HEK293T (cell line): Measurements from ENCODE around the gene ZNF414.

Experiments
- BHLHE40 ChIP-seq: fragments of 450-650 bp; IDR thresholded peaks from 2 replicates; pipeline ENCODE4 v1.6.1; 2016; ENCODE audit warnings: mild to moderate bottlenecking, moderate library complexity, borderline replicate concordance
- ELF4 ChIP-seq: fragments of 450-650 bp; IDR thresholded peaks from 2 replicates; pipeline ENCODE4 v1.6.1; 2017; ENCODE audit warnings: antibody characterized with exemption
- FOXK2 ChIP-seq: fragments of 450-650 bp; IDR thresholded peaks from 2 replicates; pipeline ENCODE4 v1.6.1; 2016; ENCODE audit warnings: mild to moderate bottlenecking
- L3MBTL2 ChIP-seq: fragments of 450-650 bp; conservative IDR thresholded peaks from 2 replicates; pipeline ENCODE4 v1.6.1; 2016; ENCODE audit warnings: mild to moderate bottlenecking
- PKNOX1 ChIP-seq: fragments of 450-650 bp; IDR thresholded peaks from 2 replicates; pipeline ENCODE4 v1.6.1; 2016
- SP1 ChIP-seq: fragments of 450-650 bp; IDR thresholded peaks from 2 replicates; pipeline ENCODE4 v1.6.1; 2017
- SUZ12 ChIP-seq: fragments of 450-650 bp; IDR thresholded peaks from 2 replicates; pipeline ENCODE4 v1.6.1; 2016; ENCODE audit warnings: mild to moderate bottlenecking
- TARDBP ChIP-seq: fragments of 450-650 bp; IDR thresholded peaks from 2 replicates; pipeline ENCODE4 v1.6.1; 2016

DNA sequence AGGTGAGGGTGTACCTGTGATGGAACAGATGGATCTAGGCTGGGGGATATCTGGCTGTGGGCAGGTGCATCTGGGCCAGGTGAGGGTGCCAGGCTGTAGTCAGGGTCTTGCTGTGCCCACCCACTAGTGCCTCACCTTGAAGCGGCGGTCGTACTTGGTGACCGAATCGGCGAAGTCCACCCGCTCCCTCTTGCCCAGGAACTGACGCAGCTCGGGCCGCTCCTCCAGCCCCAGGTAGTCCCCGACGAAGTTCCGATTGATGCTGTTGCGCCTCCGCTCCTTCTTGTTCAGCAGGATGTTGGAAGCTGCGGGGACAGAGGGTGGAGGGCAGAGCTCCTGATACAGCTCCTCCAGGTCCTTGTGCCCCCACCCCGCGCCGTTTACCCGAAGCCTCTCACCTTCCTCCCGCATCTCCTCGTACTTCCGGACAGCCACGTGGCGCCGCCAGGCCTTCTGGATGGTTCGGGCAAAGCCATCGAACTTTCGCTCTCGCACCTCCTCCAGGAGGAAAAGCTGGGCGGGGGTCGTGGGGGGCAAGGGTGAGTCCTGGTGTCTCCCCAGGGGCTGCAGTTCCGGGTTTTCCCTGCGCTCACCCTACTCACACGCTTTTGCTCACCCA, 16.2 kb upstream of the ZNF414 start:
- TF ChIP-seq L3MBTL2 (no peak), FOXK2 (no peak), PKNOX1 (no peak), BHLHE40 (no peak), TARDBP (no peak), SUZ12 (no peak), ELF4 (no peak), SP1 (no peak)
